Measurements from ENCODE around the gene TNFRSF12A.

Gene TNFRSF12A

GRCh38 chr16:2985893-2986355 is 34.2 kb upstream of the TNFRSF12A start:
- DNase-seq (ENCODE audit: low read depth), result no peak
- no peak overlapping the region for H3K4me3 ChIP-seq (ENCODE audit: low read length)
- no peak for TF ChIP-seq CTCF (IDR thresholded peaks at IDR 0.05; ENCODE audit: insufficient read depth, low read depth, low read length, missing control alignments)

- no peak for DNase-seq (ENCODE audit: low read depth)
- no peak overlapping the region for H3K4me3 ChIP-seq (ENCODE audit: low read length)
- no peak for TF ChIP-seq CTCF (IDR thresholded peaks at IDR 0.05; ENCODE audit: insufficient read depth, low read depth, low read length, missing control alignments)
Observed at GRCh38 chr16:2986623-2987188, 33.5 kb upstream of the TNFRSF12A start.

- no peak for DNase-seq (ENCODE audit: low read depth)
- TF ChIP-seq CTCF (IDR thresholded peaks at IDR 0.05; ENCODE audit: insufficient read depth, low read depth, low read length, missing control alignments), result no peak
- no peak overlapping the region for H3K4me3 ChIP-seq (ENCODE audit: low read length)
Observed at GRCh38 chr16:2987286-2987685, 32.9 kb upstream of the TNFRSF12A start.

- no peak for TF ChIP-seq CTCF (IDR thresholded peaks at IDR 0.05; ENCODE audit: insufficient read depth, low read depth, low read length, missing control alignments)
- no peak for DNase-seq (ENCODE audit: low read depth)
- H3K4me3 ChIP-seq (ENCODE audit: low read length), result no peak overlapping the region
Observed at GRCh38 chr16:2987833-2988232, 32.3 kb upstream of the TNFRSF12A start.

- H3K4me3 ChIP-seq (ENCODE audit: low read length), result no peak overlapping the region
- DNase-seq (ENCODE audit: low read depth), result no peak
- TF ChIP-seq CTCF (IDR thresholded peaks at IDR 0.05; ENCODE audit: insufficient read depth, low read depth, low read length, missing control alignments), result no peak
Observed at GRCh38 chr16:2988590-2989099, 31.5 kb upstream of the TNFRSF12A start.

GRCh38 chr16:2990891-2991290 is 29.3 kb upstream of the TNFRSF12A start:
- DNase-seq (ENCODE audit: low read depth), result no peak
- no peak overlapping the region for H3K4me3 ChIP-seq (ENCODE audit: low read length)
- no peak for TF ChIP-seq CTCF (IDR thresholded peaks at IDR 0.05; ENCODE audit: insufficient read depth, low read depth, low read length, missing control alignments)

Data from epithelial cell of esophagus (primary cell).